GM19239 (cell line): ENCODE results near the gene GSX1.

Experiments used
- DNase-seq: peaks from one replicate; pipeline ENCODE4 v3.0.0; 2011; ENCODE audit warnings: low spot score; ENCODE audit not compliant: insufficient read length
- FAIRE-seq: peaks from 2 replicates; lab custom pipeline; 2011; peaks lifted over from hg19 to GRCh38; lab: Jason Lieb, UNC

The GSX1 gene

DNA sequence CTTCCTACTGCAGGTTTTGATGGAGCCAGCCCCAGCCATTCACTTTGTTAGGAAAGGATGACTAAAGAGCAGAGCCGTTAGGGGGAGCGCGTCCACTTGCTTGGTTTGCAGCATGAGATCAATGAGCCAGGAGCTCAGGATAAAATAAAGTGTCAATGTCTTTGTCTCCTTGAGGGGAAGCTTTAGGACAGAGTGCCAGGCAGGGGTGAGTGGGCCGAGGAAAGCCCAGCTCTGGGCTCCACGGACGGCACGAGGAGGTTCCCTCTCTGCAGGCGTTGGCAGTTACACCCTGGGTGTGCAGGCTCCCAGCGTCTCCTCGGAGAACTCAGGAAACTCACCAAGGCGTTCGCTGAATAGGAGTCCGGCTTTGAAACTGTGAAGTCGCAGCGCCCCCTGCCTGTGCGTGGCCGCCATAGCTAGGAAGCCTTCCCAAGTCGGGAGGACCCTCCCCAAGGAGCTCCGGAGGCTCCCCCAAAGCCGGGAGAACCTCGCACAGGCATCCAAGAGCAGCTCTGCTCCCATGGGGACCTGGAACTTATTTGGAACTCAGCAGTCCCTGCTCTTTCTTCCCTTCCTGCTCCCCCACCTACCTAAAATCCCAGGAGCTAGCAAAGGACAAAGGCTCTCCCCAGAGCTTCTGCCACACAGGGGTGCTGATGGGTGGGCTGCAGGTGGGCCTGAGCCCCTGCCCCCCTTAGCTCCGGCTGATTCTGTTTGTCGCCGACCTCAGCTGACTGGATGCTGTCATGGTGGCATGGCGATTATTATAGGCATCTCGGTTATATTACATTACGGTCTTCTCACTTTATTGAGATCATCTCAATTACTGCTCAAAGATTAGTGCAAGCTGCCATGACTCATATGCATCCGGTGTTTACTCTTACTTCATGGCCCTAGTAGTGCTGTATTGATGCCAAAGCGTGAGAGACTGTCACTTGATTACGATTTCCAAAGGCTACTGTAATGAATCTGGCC lies 34.4 kb downstream of the GSX1 start:
- peak; percentile 81 for FAIRE-seq

DNA sequence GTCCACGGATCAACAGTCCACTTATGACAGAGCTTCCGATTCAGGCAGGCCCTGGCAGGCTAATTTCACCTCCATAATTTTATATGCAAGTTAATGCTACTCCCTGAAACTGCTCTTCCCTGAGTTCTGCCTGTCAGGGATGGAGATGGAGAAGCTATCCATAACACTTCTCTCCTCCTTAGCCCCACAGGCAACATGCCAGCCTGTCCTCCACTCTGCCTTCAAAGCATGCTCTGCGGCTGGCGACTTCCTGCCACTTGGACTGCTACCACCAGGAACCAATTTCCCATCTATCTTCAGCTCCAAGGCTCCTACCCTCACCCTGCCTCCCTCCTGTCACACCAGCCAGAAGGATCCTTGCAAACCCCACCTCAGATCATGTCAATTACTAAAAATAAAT lies 35.4 kb downstream of the GSX1 start:
- FAIRE-seq, result no peak
- DNase-seq, result no peak

More for the DNA sequence above, 34.4 kb downstream of the GSX1 start:
- peak; percentile 66 for DNase-seq

DNA sequence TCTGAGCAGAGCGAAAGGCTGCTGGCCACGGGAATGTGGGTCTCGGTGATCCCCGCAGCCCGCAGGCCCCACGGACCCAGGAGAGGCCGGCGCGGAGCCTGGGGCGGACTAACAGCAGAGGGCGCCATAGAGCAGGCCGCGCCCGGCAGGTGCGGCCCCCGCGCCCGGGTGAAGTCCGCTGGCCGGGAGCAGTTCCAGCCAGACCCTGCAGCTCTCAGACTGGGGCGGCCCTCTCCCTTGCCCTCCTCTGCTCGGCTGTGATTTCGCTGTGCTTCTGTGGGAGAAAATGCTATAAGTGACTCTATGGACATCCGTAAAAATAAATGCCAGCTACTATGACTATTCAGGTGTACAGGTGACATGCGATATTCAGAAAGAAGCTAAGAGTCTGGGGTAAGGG lies 37.7 kb downstream of the GSX1 start:
- FAIRE-seq (peak; percentile 79), DNase-seq (peak; percentile 49)

DNA sequence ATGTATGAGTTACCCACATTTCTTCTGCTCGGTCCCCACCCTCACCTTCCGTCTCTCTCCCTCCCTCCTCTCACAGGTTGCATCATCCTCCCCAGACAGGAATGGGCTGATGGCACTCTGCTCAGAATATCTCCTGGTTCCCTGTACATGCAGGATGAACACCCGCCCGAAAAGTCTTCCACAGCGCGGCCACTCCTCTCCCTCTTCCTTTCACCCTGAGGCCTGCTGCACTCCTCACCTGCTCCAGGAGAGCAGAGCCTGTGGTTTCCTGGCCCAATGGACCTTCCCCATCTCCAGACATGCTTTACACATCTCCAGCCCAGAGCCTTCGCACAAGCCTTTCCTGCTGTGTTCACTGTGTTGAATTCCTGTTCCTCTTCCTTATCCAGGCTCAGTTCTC lies 40.9 kb downstream of the GSX1 start:
- no peak for FAIRE-seq
- no peak for DNase-seq

DNA sequence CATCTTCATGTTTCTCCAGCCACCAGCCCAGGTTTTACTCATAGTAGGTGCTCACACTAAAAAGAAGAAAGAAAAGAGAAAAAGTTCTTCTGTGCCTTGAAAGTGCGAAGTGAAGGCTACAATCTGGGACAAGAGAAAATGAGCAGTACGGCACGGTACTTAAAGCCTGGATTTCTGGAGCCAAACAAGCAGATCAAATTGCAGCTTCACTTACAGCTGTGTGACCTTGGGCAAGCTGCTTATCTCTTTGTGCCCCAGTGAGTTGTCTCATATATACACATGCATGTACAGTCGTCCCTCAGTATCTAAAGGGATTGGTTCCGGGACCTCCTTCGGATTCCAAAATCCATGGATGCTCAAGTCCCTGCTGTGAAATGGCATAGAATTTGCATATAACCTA lies 41.8 kb downstream of the GSX1 start:
- FAIRE-seq, result no peak

GRCh38 chr13:27835799-27836198 lies 43.5 kb downstream of the GSX1 start:
- FAIRE-seq (no peak), DNase-seq (no peak)

More for the DNA sequence above, 41.8 kb downstream of the GSX1 start:
- no peak for DNase-seq

GRCh38 chr13:27839809-27840467 lies 47.7 kb downstream of the GSX1 start:
- no peak for FAIRE-seq
- DNase-seq, result no peak

GRCh38 chr13:27842571-27842970 lies 50.3 kb downstream of the GSX1 start:
- DNase-seq (no peak), FAIRE-seq (no peak)
